ENCODE measurements around the gene HOXC13.

The HOXC13 gene

GRCh38 chr12:53976172-53976822 lies 37.7 kb downstream of the HOXC13 start:
- CTCF ChIA-PET, result interaction anchor here (0.8 to 1.1 kb wide), 3 partner anchors 9 to 20 kb away, joined by 3 to 6 read pairs (median 3); no protein-coding TSS in a partner anchor

GRCh38 chr12:53976823-53977595 lies 38.4 kb downstream of the HOXC13 start:
- 14% methylated on average over 1 of the region's 9 CpGs for WGBS (ENCODE audit: insufficient coverage)
- Histone ChIP-seq H3K36me3 (ENCODE audit: control insufficient read depth in 4 of 4, insufficient read depth in 4 of 4, low read length in 3 of 4) (no peaks in the 10 kb centered on the region), H3K9me3 (ENCODE audit: control extremely low read depth in 1 of 5, control insufficient read depth in 4 of 5, insufficient read depth in 2 of 5, low read depth in 1 of 5, low read length in 4 of 5) (peaks cover 0 to 17% (median 3%) of the 10 kb centered on the region in 5 experiments), H3K27me3 (replicated peaks in 2 of 5; ENCODE audit: control insufficient read depth in 4 of 5, insufficient read depth in 5 of 5, low read length in 4 of 5) (peaks cover 16 to 100% (median 75%) of the 10 kb centered on the region in 5 experiments), H3K4me1 (ENCODE audit: control extremely low read depth in 1 of 4, control insufficient read depth in 4 of 4, insufficient read depth in 4 of 4, low read length in 3 of 4) (peaks cover 0 to 10% (median 4%) of the 10 kb centered on the region in 4 experiments), H3K4me3 (ENCODE audit: control insufficient read depth in 1 of 7, extremely low read depth in 1 of 7, insufficient read depth in 4 of 7, low read depth in 2 of 7, low read length in 6 of 7) (no peak overlapping the region), H3K27ac (ENCODE audit: insufficient read depth in 1 of 2, low read depth in 1 of 2, low read length in 2 of 2, poor library complexity in 1 of 2, severe bottlenecking in 2 of 2) (no peak overlapping the region)
- ChIA-PET CTCF (interaction anchor here (0.8 to 1.5 kb wide), 2 partner anchors 11 to 21 kb away, joined by 3 to 4 read pairs; no protein-coding TSS in a partner anchor), POLR2A (no interaction called here)
- no peak for DNase-seq

More at GRCh38 chr12:53976172-53976822, 37.7 kb downstream of the HOXC13 start:
- Histone ChIP-seq H3K27me3 (replicated peaks in 2 of 5; ENCODE audit: control insufficient read depth in 4 of 5, insufficient read depth in 5 of 5, low read length in 4 of 5) (peaks cover 16 to 100% (median 75%) of the 10 kb centered on the region in 5 experiments), H3K27ac (ENCODE audit: insufficient read depth in 1 of 2, low read depth in 1 of 2, low read length in 2 of 2, poor library complexity in 1 of 2, severe bottlenecking in 2 of 2) (no peak overlapping the region), H3K4me3 (ENCODE audit: control insufficient read depth in 1 of 7, extremely low read depth in 1 of 7, insufficient read depth in 4 of 7, low read depth in 2 of 7, low read length in 6 of 7) (no peak overlapping the region), H3K4me1 (ENCODE audit: control extremely low read depth in 1 of 4, control insufficient read depth in 4 of 4, insufficient read depth in 4 of 4, low read length in 3 of 4) (peaks cover 0 to 10% (median 4%) of the 10 kb centered on the region in 4 experiments), H3K9me3 (ENCODE audit: control extremely low read depth in 1 of 5, control insufficient read depth in 4 of 5, insufficient read depth in 2 of 5, low read depth in 1 of 5, low read length in 4 of 5) (peaks cover 0 to 17% (median 3%) of the 10 kb centered on the region in 5 experiments), H3K36me3 (ENCODE audit: control insufficient read depth in 4 of 4, insufficient read depth in 4 of 4, low read length in 3 of 4) (no peaks in the 10 kb centered on the region)
- no peak for DNase-seq
- WGBS (ENCODE audit: insufficient coverage), result 8% methylated on average over 5 of the region's 21 CpGs
- POLR2A ChIA-PET, result no interaction called here

- Histone ChIP-seq H3K4me3 (ENCODE audit: control insufficient read depth in 1 of 7, extremely low read depth in 1 of 7, insufficient read depth in 4 of 7, low read depth in 2 of 7, low read length in 6 of 7) (no peak overlapping the region), H3K4me1 (ENCODE audit: control extremely low read depth in 1 of 4, control insufficient read depth in 4 of 4, insufficient read depth in 4 of 4, low read length in 3 of 4) (peaks cover 0 to 10% (median 4%) of the 10 kb centered on the region in 4 experiments), H3K36me3 (ENCODE audit: control insufficient read depth in 4 of 4, insufficient read depth in 4 of 4, low read length in 3 of 4) (no peaks in the 10 kb centered on the region), H3K27me3 (replicated peaks in 2 of 5; ENCODE audit: control insufficient read depth in 4 of 5, insufficient read depth in 5 of 5, low read length in 4 of 5) (peaks cover 20 to 100% (median 73%) of the 10 kb centered on the region in 5 experiments), H3K27ac (ENCODE audit: insufficient read depth in 1 of 2, low read depth in 1 of 2, low read length in 2 of 2, poor library complexity in 1 of 2, severe bottlenecking in 2 of 2) (no peak overlapping the region), H3K9me3 (ENCODE audit: control extremely low read depth in 1 of 5, control insufficient read depth in 4 of 5, insufficient read depth in 2 of 5, low read depth in 1 of 5, low read length in 4 of 5) (peaks cover 0 to 15% (median 3%) of the 10 kb centered on the region in 5 experiments)
- ChIA-PET POLR2A (no interaction called here), CTCF (interaction anchor here (0.5 to 1.5 kb wide), 2 partner anchors 10 to 1814 kb away, joined by 3 to 4 read pairs; no protein-coding TSS in a partner anchor)
- DNase-seq, result no peak
- WGBS (ENCODE audit: insufficient coverage), result 2% methylated on average over 8 of the region's 11 CpGs
Measured at GRCh38 chr12:53977596-53978445, 39.2 kb downstream of the HOXC13 start.

- 21% methylated on average over 5 of the region's 15 CpGs for WGBS (ENCODE audit: insufficient coverage)
- Histone ChIP-seq H3K27me3 (replicated peaks in 2 of 5; ENCODE audit: control insufficient read depth in 4 of 5, insufficient read depth in 5 of 5, low read length in 4 of 5) (peaks cover 29 to 100% (median 73%) of the 10 kb centered on the region in 5 experiments), H3K4me1 (ENCODE audit: control extremely low read depth in 1 of 4, control insufficient read depth in 4 of 4, insufficient read depth in 4 of 4, low read length in 3 of 4) (peaks cover 0 to 9% (median 7%) of the 10 kb centered on the region in 4 experiments), H3K9me3 (ENCODE audit: control extremely low read depth in 1 of 5, control insufficient read depth in 4 of 5, insufficient read depth in 2 of 5, low read depth in 1 of 5, low read length in 4 of 5) (peaks cover 0 to 13% (median 3%) of the 10 kb centered on the region in 5 experiments), H3K4me3 (ENCODE audit: control insufficient read depth in 1 of 7, extremely low read depth in 1 of 7, insufficient read depth in 4 of 7, low read depth in 2 of 7, low read length in 6 of 7) (no peak overlapping the region), H3K36me3 (ENCODE audit: control insufficient read depth in 4 of 4, insufficient read depth in 4 of 4, low read length in 3 of 4) (no peaks in the 10 kb centered on the region), H3K27ac (ENCODE audit: insufficient read depth in 1 of 2, low read depth in 1 of 2, low read length in 2 of 2, poor library complexity in 1 of 2, severe bottlenecking in 2 of 2) (no peak overlapping the region)
- ChIA-PET CTCF (no interaction called here), POLR2A (interaction anchor here (0.7 kb wide), 1 partner anchor 60 kb away, joined by 3 read pairs; no protein-coding TSS in a partner anchor)
- no peak for DNase-seq
Measured at GRCh38 chr12:53978477-53979356, 40.1 kb downstream of the HOXC13 start.

GRCh38 chr12:53980104-53980801 lies 41.6 kb downstream of the HOXC13 start:
- Histone ChIP-seq H3K4me1 (ENCODE audit: control extremely low read depth in 1 of 4, control insufficient read depth in 4 of 4, insufficient read depth in 4 of 4, low read length in 3 of 4) (peaks cover 0 to 11% (median 9%) of the 10 kb centered on the region in 4 experiments), H3K4me3 (ENCODE audit: control insufficient read depth in 1 of 7, extremely low read depth in 1 of 7, insufficient read depth in 4 of 7, low read depth in 2 of 7, low read length in 6 of 7) (no peak overlapping the region), H3K27ac (ENCODE audit: insufficient read depth in 1 of 2, low read depth in 1 of 2, low read length in 2 of 2, poor library complexity in 1 of 2, severe bottlenecking in 2 of 2) (no peak overlapping the region), H3K27me3 (replicated peaks in 2 of 5; ENCODE audit: control insufficient read depth in 4 of 5, insufficient read depth in 5 of 5, low read length in 4 of 5) (peaks cover 33 to 99% (median 74%) of the 10 kb centered on the region in 5 experiments), H3K9me3 (ENCODE audit: control extremely low read depth in 1 of 5, control insufficient read depth in 4 of 5, insufficient read depth in 2 of 5, low read depth in 1 of 5, low read length in 4 of 5) (peaks cover 0 to 16% (median 3%) of the 10 kb centered on the region in 5 experiments), H3K36me3 (ENCODE audit: control insufficient read depth in 4 of 4, insufficient read depth in 4 of 4, low read length in 3 of 4) (no peaks in the 10 kb centered on the region)
- POLR2A ChIA-PET, result interaction anchor here (0.7 kb wide), 1 partner anchor 25 kb away, joined by 3 read pairs; the partner anchor contains the start of gene HOXC12
- WGBS (ENCODE audit: insufficient coverage), result 4% methylated on average over 5 of the region's 7 CpGs
- CTCF ChIA-PET, result no interaction called here
- DNase-seq, result no peak

All from common myeloid progenitor, CD34-positive (primary cell).